Stomach (tissue), 4 donors: Measurements from ENCODE around the gene SAPCD2.

Experiments used
- CTCF ChIP-seq, 7 experiments: fragments of 450-650 bp in 4 of 7; fragments of 200-600 bp in 3 of 7; sonication (generic) in 3 of 7; IDR thresholded peaks; one replicate each; pipeline ENCODE4 v1.5.1; 2016 to 2019; ENCODE audit warnings: antibody characterized with exemption in 7 of 7, control low read depth in 2 of 7, mild to moderate bottlenecking in 1 of 7
- EP300 ChIP-seq: sonication (generic); formaldehyde crosslinking; IDR thresholded peaks from one replicate; pipeline ENCODE4 v1.6.1; 2017; ENCODE audit warnings: antibody characterized with exemption
- POLR2A ChIP-seq, 4 donors: fragments of 450-650 bp; IDR thresholded peaks; one replicate each; pipeline ENCODE4 v1.6.1; 2016; ENCODE audit warnings: antibody characterized with exemption in 4 of 4, control low read depth in 2 of 4, mild to moderate bottlenecking in 1 of 4, moderate library complexity in 1 of 4

- TF ChIP-seq CTCF (IDR thresholded peaks at IDR 0.05) (no peak), EP300 (no peak), POLR2A (IDR thresholded peaks at IDR 0.05) (no peak)
These were observed 47.2 kb downstream of the SAPCD2 start for GRCh38 chr9:137023157-137023556.
